GM19099 (cell line): Measurements from ENCODE around the gene FMN1.

Source experiments
- POLR2A ChIP-seq: IDR thresholded peaks from 3 replicates; pipeline ENCODE4 v1.6.1; 2011; ENCODE audit warnings: low read depth; ENCODE audit not compliant: insufficient read length; ENCODE audit errors: extremely low read depth

The FMN1 gene

GRCh38 chr15:32721596-32721995, 472.9 kb downstream of the FMN1 start:
- TF ChIP-seq POLR2A, result no peak

GRCh38 chr15:32718821-32719716, 475.4 kb downstream of the FMN1 start:
- no peak for TF ChIP-seq POLR2A

- TF ChIP-seq POLR2A, result no peak
Measured at GRCh38 chr15:32718227-32718820, 476.2 kb downstream of the FMN1 start.

- no peak for TF ChIP-seq POLR2A
Measured at GRCh38 chr15:32717426-32718226, 476.9 kb downstream of the FMN1 start, which contains the start of gene GREM1. Gene GREM1 (plus strand): TSS chr15:32718004. CDS start chr15:32730691, 12,687 bp downstream.

GRCh38 chr15:32716915-32717425, 477.5 kb downstream of the FMN1 start:
- TF ChIP-seq POLR2A, result no peak

GRCh38 chr15:32716216-32716914, 478.1 kb downstream of the FMN1 start:
- no peak for TF ChIP-seq POLR2A
